Measurements from ENCODE around the gene HAUS1. TPM values are rescaled to one million over a fixed set of nuclear protein-coding genes. Genes with fewer than 3 reads are reported as not detected.
"Not testable (repeated sequence)": the region's sequence is repeated elsewhere in the genome, so short reads cannot be mapped to it uniquely, and the experiment has no call there.

Gene HAUS1
- total RNA-seq, 1 experiment from 2014 or later: 33.3 TPM

- intact Hi-C loops (cut with micrococcal nuclease; ENCODE audit: unreplicated experiment): no loop called here
- Histone ChIP-seq H3K27ac (no peak overlapping the region), H3K4me1 (replicated peaks; ENCODE audit: insufficient read depth) (peaks cover 36% of the 10 kb centered on the region), H3K79me2 (ENCODE audit: low read depth) (no peaks in the 10 kb centered on the region), H3K36me3 (ENCODE audit: low read depth) (no peaks in the 10 kb centered on the region), H4K20me1 (ENCODE audit: insufficient read depth) (no peaks in the 10 kb centered on the region), H3F3A (ENCODE audit: insufficient read depth, low read depth) (peaks cover 20% of the 10 kb centered on the region; the same call in 1 of the 2 replicates), H3K27me3 (ENCODE audit: insufficient read depth, low read depth) (no peaks in the 10 kb centered on the region), H2AFZ (no peak overlapping the region), H3K9me2 (ENCODE audit: insufficient read depth) (no peaks in the 10 kb centered on the region), H3K4me2 (no peak overlapping the region), H3K9me3 (ENCODE audit: insufficient read depth, low read depth) (no peaks in the 10 kb centered on the region), H3K4me3 (no peak overlapping the region)
- CTCF ChIA-PET: interaction anchor here (0.6 kb wide), 2 partner anchors 10 to 13 kb away, joined by 3 to 4 read pairs; a partner anchor contains a TSS
- POLR2A ChIA-PET (ENCODE audit: unreplicated experiment): no interaction called here
- BruUV-seq (replicated peaks): no TSS peak
- no peak for DNase-seq
- TF ChIP-seq EZH2 (IDR thresholded peaks at IDR 0.05; ENCODE audit: low read depth) (no peak), CTCF (conservative IDR thresholded peaks at IDR 0.05) (no peak)
These were observed 58.9 kb downstream of the HAUS1 start for GRCh38 chr18:46163091-46163490.

GRCh38 chr18:46163941-46164499 is 59.8 kb downstream of the HAUS1 start:
- Histone ChIP-seq H2AFZ (no peak overlapping the region), H3K4me2 (no peak overlapping the region), H4K20me1 (ENCODE audit: insufficient read depth) (no peaks in the 10 kb centered on the region), H3K36me3 (ENCODE audit: low read depth) (no peaks in the 10 kb centered on the region), H3K79me2 (ENCODE audit: low read depth) (no peaks in the 10 kb centered on the region), H3K9me3 (ENCODE audit: insufficient read depth, low read depth) (no peaks in the 10 kb centered on the region), H3K4me3 (no peak overlapping the region), H3K9me2 (ENCODE audit: insufficient read depth) (no peaks in the 10 kb centered on the region), H3K27me3 (ENCODE audit: insufficient read depth, low read depth) (no peaks in the 10 kb centered on the region), H3F3A (ENCODE audit: insufficient read depth, low read depth) (peaks cover 20% of the 10 kb centered on the region; the same call in 1 of the 2 replicates), H3K27ac (no peak overlapping the region), H3K4me1 (replicated peaks; ENCODE audit: insufficient read depth) (peaks cover 33% of the 10 kb centered on the region)
- POLR2A ChIA-PET (ENCODE audit: unreplicated experiment): no interaction called here
- intact Hi-C loops (cut with micrococcal nuclease; ENCODE audit: unreplicated experiment): no loop called here
- no peak for TF ChIP-seq CTCF (conservative IDR thresholded peaks at IDR 0.05)
- no peak for DNase-seq
- CTCF ChIA-PET: no interaction called here
- no TSS peak for BruUV-seq (replicated peaks)

DNA sequence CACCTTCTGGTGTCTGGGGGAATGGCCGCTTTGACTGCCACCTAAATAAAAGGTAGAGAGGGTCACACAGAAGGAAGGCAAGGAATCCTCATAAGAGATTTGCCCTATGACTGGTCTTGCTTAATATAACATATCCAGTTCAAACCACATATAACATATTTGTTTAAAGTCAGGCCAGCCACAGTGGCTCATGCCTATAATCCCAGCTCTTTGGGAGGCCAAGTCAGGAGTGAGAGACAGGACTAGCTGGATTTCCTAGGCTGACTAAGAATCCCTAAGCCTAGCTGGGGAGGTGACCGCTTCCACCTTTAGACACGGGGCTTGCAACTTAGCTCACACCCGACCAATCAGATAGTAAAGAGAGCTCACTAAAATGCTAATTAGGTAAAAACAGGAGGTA is 60.3 kb downstream of the HAUS1 start:
- CTCF ChIA-PET; H3K79me2 ChIP-seq (ENCODE audit: low read depth); BruUV-seq (replicated peaks): not testable (repeated sequence)

GRCh38 chr18:46164920-46165319 is 60.7 kb downstream of the HAUS1 start:
- intact Hi-C loops (cut with micrococcal nuclease; ENCODE audit: unreplicated experiment): no loop called here
- no TSS peak for BruUV-seq (replicated peaks)
- no peak for DNase-seq
- Histone ChIP-seq H2AFZ (no peak overlapping the region), H3K9me2 (ENCODE audit: insufficient read depth) (no peaks in the 10 kb centered on the region), H3K27ac (no peak overlapping the region), H3K4me2 (no peak overlapping the region), H3K9me3 (ENCODE audit: insufficient read depth, low read depth) (no peaks in the 10 kb centered on the region), H4K20me1 (ENCODE audit: insufficient read depth) (no peaks in the 10 kb centered on the region), H3F3A (ENCODE audit: insufficient read depth, low read depth) (peaks cover 25% of the 10 kb centered on the region; the same call in 1 of the 2 replicates), H3K79me2 (ENCODE audit: low read depth) (no peaks in the 10 kb centered on the region), H3K4me1 (replicated peaks; ENCODE audit: insufficient read depth) (peaks cover 33% of the 10 kb centered on the region), H3K4me3 (no peak overlapping the region), H3K36me3 (ENCODE audit: low read depth) (no peaks in the 10 kb centered on the region), H3K27me3 (ENCODE audit: insufficient read depth, low read depth) (no peaks in the 10 kb centered on the region)
- POLR2A ChIA-PET (ENCODE audit: unreplicated experiment): no interaction called here
- CTCF ChIA-PET: no interaction called here
- no peak for TF ChIP-seq EZH2 (IDR thresholded peaks at IDR 0.05; ENCODE audit: low read depth)

More for the DNA sequence above, 60.3 kb downstream of the HAUS1 start:
- Histone ChIP-seq H3F3A (ENCODE audit: insufficient read depth, low read depth) (peaks cover 25% of the 10 kb centered on the region; the same call in 1 of the 2 replicates), H3K4me1 (replicated peaks; ENCODE audit: insufficient read depth) (peaks cover 33% of the 10 kb centered on the region)
- H2AFZ ChIP-seq; H3K27ac ChIP-seq; DNase-seq; H3K4me3 ChIP-seq; H3K9me2 ChIP-seq (ENCODE audit: insufficient read depth); H4K20me1 ChIP-seq (ENCODE audit: insufficient read depth); H3K4me2 ChIP-seq; H3K36me3 ChIP-seq (ENCODE audit: low read depth); intact Hi-C loops (cut with micrococcal nuclease; ENCODE audit: unreplicated experiment); H3K27me3 ChIP-seq (ENCODE audit: insufficient read depth, low read depth); POLR2A ChIA-PET (ENCODE audit: unreplicated experiment); H3K9me3 ChIP-seq (ENCODE audit: insufficient read depth, low read depth): not testable (repeated sequence)

Data from PC-9 (cell line).